ENCODE data around the gene SSR3.

The SSR3 gene

GRCh38 chr3:156530980-156531379, 23.9 kb downstream of the SSR3 start:
- Histone ChIP-seq H3K4me1 (ENCODE audit: control insufficient read depth, low read length) (no peaks in the 10 kb centered on the region), H3K4me2 (ENCODE audit: low read length) (no peak overlapping the region), H3K9me2 (replicated peaks; ENCODE audit: control insufficient read depth, low read length) (no peaks in the 10 kb centered on the region), H4K20me1 (ENCODE audit: control insufficient read depth, insufficient read depth, low read depth, low read length) (no peaks in the 10 kb centered on the region; the same call in 1 of the 2 replicates), H3K27ac (ENCODE audit: low read depth, low read length) (no peak overlapping the region), H3K79me2 (ENCODE audit: control insufficient read depth, low read length) (no peaks in the 10 kb centered on the region), H3K36me3 (ENCODE audit: control insufficient read depth, low read length) (no peaks in the 10 kb centered on the region), H3K4me3 (ENCODE audit: low read length) (no peak overlapping the region), H3F3A (ENCODE audit: control insufficient read depth, insufficient read depth) (no peaks in the 10 kb centered on the region), H3K9me3 (ENCODE audit: control insufficient read depth, insufficient read depth, low read length) (no peaks in the 10 kb centered on the region), H3K27me3 (ENCODE audit: control insufficient read depth, low read length) (no peaks in the 10 kb centered on the region)
- TF ChIP-seq CTCF (IDR thresholded peaks at IDR 0.05; ENCODE audit: low read depth, low read length, poor library complexity, severe bottlenecking), result no peak
- TF ChIP-seq EZH2phosphoT487 (IDR thresholded peaks at IDR 0.05; ENCODE audit: borderline replicate concordance, low read length), result no peak

- H3K27ac ChIP-seq (ENCODE audit: low read depth, low read length), result no peak overlapping the region
- H3K9me2 ChIP-seq (replicated peaks; ENCODE audit: control insufficient read depth, low read length), result no peaks in the 10 kb centered on the region
- H3K4me3 ChIP-seq (ENCODE audit: low read length), result no peak overlapping the region
- H3K4me2 ChIP-seq (ENCODE audit: low read length), result no peak overlapping the region
- no peaks in the 10 kb centered on the region for H4K20me1 ChIP-seq (ENCODE audit: control insufficient read depth, insufficient read depth, low read depth, low read length)
- H3F3A ChIP-seq (ENCODE audit: control insufficient read depth, insufficient read depth), result no peaks in the 10 kb centered on the region
- no peaks in the 10 kb centered on the region for H3K36me3 ChIP-seq (ENCODE audit: control insufficient read depth, low read length)
- H3K79me2 ChIP-seq (ENCODE audit: control insufficient read depth, low read length), result no peaks in the 10 kb centered on the region
- H3K4me1 ChIP-seq (ENCODE audit: control insufficient read depth, low read length), result no peaks in the 10 kb centered on the region
- H3K9me3 ChIP-seq (ENCODE audit: control insufficient read depth, insufficient read depth, low read length), result no peaks in the 10 kb centered on the region
- no peak for TF ChIP-seq CTCF (IDR thresholded peaks at IDR 0.05; ENCODE audit: low read depth, low read length, poor library complexity, severe bottlenecking)
- H3K27me3 ChIP-seq (ENCODE audit: control insufficient read depth, low read length), result no peaks in the 10 kb centered on the region
These were observed 27.9 kb downstream of the SSR3 start for GRCh38 chr3:156527060-156527459.

- TF ChIP-seq CTCF (IDR thresholded peaks at IDR 0.05; ENCODE audit: low read depth, low read length, poor library complexity, severe bottlenecking), result no peak
- TF ChIP-seq EZH2phosphoT487 (IDR thresholded peaks at IDR 0.05; ENCODE audit: borderline replicate concordance, low read length), result no peak
- Histone ChIP-seq H3K9me2 (replicated peaks; ENCODE audit: control insufficient read depth, low read length) (no peaks in the 10 kb centered on the region), H3K4me2 (ENCODE audit: low read length) (no peak overlapping the region), H3K27ac (ENCODE audit: low read depth, low read length) (no peak overlapping the region), H3K4me1 (ENCODE audit: control insufficient read depth, low read length) (no peaks in the 10 kb centered on the region), H3K9me3 (ENCODE audit: control insufficient read depth, insufficient read depth, low read length) (no peaks in the 10 kb centered on the region), H3K79me2 (ENCODE audit: control insufficient read depth, low read length) (no peaks in the 10 kb centered on the region), H3F3A (ENCODE audit: control insufficient read depth, insufficient read depth) (no peaks in the 10 kb centered on the region), H3K4me3 (ENCODE audit: low read length) (no peak overlapping the region), H4K20me1 (ENCODE audit: control insufficient read depth, insufficient read depth, low read depth, low read length) (no peaks in the 10 kb centered on the region), H3K36me3 (ENCODE audit: control insufficient read depth, low read length) (no peaks in the 10 kb centered on the region), H3K27me3 (ENCODE audit: control insufficient read depth, low read length) (0 out of 2 replicates have a peak, but pooled peaks cover 5% of the 10 kb centered on the region)
These were observed 29.1 kb downstream of the SSR3 start for GRCh38 chr3:156525808-156526207.

- Histone ChIP-seq H3K27ac (ENCODE audit: low read depth, low read length) (no peak overlapping the region), H4K20me1 (ENCODE audit: control insufficient read depth, insufficient read depth, low read depth, low read length) (no peaks in the 10 kb centered on the region), H3K9me3 (ENCODE audit: control insufficient read depth, insufficient read depth, low read length) (no peaks in the 10 kb centered on the region), H3K27me3 (ENCODE audit: control insufficient read depth, low read length) (peaks cover 11% of the 10 kb centered on the region), H3K9me2 (replicated peaks; ENCODE audit: control insufficient read depth, low read length) (no peaks in the 10 kb centered on the region), H3F3A (ENCODE audit: control insufficient read depth, insufficient read depth) (no peaks in the 10 kb centered on the region), H3K36me3 (ENCODE audit: control insufficient read depth, low read length) (no peaks in the 10 kb centered on the region), H3K4me1 (ENCODE audit: control insufficient read depth, low read length) (no peaks in the 10 kb centered on the region), H3K79me2 (ENCODE audit: control insufficient read depth, low read length) (no peaks in the 10 kb centered on the region), H3K4me2 (ENCODE audit: low read length) (no peak overlapping the region), H3K4me3 (ENCODE audit: low read length) (no peak overlapping the region)
- TF ChIP-seq EZH2phosphoT487 (IDR thresholded peaks at IDR 0.05; ENCODE audit: borderline replicate concordance, low read length), result no peak
- no peak for TF ChIP-seq CTCF (IDR thresholded peaks at IDR 0.05; ENCODE audit: low read depth, low read length, poor library complexity, severe bottlenecking)
These were observed 32.2 kb downstream of the SSR3 start for GRCh38 chr3:156522673-156523072.

All from DOHH2 (cell line).